HG03025 (cell line): ENCODE data around the gene MIA3.
"Not testable (repeated sequence)": the region's sequence is repeated elsewhere in the genome, so short reads cannot be mapped to it uniquely, and the experiment has no call there.

ENCODE experiments used
- ATAC-seq: cut with Tn5 transposase; IDR thresholded peaks from one replicate; pipeline ENCODE4 v1.9.1; 2021; ENCODE audit warnings: mild to moderate bottlenecking, moderate library complexity; ENCODE audit not compliant: unreplicated experiment, low FRiP score

The MIA3 gene, protein sequence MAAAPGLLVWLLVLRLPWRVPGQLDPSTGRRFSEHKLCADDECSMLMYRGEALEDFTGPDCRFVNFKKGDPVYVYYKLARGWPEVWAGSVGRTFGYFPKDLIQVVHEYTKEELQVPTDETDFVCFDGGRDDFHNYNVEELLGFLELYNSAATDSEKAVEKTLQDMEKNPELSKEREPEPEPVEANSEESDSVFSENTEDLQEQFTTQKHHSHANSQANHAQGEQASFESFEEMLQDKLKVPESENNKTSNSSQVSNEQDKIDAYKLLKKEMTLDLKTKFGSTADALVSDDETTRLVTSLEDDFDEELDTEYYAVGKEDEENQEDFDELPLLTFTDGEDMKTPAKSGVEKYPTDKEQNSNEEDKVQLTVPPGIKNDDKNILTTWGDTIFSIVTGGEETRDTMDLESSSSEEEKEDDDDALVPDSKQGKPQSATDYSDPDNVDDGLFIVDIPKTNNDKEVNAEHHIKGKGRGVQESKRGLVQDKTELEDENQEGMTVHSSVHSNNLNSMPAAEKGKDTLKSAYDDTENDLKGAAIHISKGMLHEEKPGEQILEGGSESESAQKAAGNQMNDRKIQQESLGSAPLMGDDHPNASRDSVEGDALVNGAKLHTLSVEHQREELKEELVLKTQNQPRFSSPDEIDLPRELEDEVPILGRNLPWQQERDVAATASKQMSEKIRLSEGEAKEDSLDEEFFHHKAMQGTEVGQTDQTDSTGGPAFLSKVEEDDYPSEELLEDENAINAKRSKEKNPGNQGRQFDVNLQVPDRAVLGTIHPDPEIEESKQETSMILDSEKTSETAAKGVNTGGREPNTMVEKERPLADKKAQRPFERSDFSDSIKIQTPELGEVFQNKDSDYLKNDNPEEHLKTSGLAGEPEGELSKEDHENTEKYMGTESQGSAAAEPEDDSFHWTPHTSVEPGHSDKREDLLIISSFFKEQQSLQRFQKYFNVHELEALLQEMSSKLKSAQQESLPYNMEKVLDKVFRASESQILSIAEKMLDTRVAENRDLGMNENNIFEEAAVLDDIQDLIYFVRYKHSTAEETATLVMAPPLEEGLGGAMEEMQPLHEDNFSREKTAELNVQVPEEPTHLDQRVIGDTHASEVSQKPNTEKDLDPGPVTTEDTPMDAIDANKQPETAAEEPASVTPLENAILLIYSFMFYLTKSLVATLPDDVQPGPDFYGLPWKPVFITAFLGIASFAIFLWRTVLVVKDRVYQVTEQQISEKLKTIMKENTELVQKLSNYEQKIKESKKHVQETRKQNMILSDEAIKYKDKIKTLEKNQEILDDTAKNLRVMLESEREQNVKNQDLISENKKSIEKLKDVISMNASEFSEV (N-terminal part only)

DNA sequence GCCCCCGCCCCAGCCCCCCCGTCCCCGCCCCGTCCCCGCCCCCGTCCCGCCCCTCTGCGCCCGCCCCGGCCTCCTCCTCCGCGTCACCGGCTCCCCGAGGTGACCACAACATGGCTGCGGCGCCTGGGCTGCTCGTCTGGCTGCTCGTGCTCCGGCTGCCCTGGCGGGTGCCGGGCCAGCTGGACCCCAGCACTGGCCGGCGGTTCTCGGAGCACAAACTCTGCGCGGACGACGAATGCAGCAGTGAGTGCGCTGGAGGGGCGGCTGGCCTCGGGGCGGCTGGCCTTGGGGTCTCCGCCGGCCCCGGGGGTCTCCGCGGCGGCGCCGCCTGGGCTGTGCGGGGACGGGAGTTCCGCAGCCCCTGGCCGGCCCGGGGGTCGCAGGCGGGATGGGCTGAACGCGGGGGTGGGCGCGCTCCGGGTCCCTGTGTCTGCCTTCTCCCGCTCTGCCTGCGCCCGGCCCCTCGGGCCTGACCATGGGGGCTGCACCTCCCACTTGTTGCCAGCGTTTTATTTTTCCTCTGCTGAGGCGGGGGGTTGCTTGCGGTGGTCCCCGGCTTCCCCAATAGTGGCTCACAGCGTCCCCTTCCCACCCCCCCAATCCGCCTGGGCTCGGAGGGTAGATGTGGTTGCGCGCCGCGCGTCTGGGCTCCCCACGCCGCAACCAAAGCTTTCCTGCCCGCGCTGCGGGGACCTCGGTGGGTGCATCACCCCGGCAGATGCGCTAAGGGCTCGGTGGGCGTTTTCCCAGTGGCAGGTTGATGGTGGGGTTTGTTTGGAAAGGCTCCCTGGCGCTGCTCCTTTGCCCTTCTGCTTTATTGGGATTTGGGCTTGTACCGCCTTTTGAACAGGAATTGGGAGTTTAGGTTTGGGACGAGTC is at the start of gene MIA3:
Gene MIA3 (plus strand): TSS at position 97 of the 879 bp plus-strand sequence. CDS start 14 bp downstream, at position 111.
- ATAC-seq: peak; percentile 55

DNA sequence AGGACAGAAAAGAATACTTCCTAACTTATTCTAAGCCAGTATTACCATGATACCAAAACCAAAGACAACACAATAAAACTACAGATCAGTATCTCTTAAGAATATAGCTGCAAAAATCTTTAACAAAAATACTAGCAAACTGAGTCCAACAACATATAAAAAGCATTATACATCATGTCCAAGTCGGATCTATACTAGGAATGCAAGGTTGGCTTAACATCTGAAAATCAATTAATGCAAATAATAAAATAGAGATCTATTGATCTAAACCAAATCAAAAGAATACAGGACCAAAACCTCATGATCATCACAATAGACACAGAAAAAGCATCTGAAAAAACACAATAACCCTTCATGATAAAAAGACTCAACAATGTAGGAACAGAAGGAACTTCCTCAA is 47.1 kb upstream of the MIA3 start:
- no peak for ATAC-seq

DNA sequence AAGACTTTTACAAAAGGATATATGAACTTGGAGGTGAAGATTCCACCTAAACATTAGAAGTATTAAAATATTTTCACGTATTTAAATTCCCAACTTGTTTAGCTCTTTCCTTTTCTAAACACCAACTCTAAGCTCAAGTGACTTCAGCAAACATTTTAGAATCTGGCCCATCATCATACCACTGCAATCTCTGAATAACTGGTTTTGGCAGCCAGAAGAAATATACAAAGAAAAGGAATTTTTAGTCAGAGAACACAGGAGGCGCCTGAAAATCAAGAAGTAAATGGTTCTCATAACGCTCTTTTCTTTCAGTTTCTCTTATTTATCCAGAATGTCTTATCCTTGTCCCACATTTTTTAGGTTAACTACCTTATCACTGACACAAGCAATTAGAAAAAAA is 38.6 kb upstream of the MIA3 start:
- no peak for ATAC-seq

DNA sequence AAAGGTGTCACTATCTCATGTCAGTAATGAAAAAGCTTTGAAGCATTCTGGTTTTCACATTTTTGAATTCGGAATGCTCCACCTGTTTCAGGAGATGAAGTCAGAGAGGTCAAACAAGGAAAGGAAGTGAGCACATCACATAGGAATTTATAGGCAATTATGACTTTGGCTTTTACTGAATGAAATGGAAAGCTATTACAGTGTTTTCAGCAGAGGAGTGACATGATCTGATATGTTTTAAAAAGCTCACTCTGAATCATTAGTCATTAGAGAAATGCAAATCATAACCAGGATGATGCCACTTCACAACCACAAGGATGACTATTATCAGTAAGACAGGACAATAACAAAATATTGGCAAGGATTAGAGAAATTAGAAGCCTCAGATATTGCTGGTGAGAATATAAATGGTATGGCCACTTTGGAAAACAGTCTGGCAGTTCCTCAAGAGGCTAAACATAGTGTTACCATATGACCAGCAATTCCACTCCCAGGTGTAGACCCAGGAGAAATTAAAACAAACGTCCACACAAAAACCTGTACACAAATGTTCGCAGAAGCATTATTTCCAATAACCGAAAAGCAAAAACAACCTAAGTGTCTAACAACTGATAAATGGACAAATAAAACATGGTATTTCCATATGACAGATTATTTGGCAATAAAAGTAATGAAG is 35.7 kb upstream of the MIA3 start:
- ATAC-seq: no peak

DNA sequence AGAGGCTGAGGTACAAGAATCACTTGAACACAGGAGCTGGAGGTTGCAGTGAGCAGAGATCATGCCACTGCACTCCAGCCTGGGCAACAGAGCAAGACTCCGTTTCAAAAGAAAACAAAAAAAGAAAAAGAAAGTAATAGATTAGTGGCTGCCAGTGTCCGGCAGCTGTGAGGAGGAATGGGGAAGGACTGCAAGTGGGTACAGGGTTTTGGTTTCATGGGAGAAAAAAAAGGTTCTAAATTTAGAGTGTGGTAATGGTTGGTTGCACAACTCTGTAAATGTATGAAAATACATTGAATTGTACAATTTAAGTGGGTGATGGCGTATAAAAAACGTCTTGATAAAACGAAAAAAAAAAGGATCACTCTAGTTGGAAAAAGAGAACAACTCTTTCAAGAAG is 34.8 kb upstream of the MIA3 start:
- ATAC-seq: peak; percentile 95

DNA sequence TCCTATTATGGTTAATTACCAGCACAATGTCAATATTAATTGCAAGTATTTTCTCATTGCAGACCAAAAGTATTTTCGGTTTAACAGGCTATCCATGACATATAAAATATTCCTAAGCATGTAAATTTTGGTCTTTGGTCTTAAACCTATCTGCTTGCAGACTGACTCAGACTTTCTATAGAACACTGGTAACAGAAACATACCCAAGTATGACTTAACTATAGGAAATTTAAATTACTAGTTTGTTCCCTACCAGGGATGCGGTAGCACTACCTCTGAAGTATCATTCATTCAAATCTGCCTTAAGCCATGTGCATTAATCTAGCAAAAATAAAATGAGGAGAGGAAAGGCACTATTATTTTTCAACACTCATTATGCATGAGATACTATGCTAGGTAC is 31.1 kb upstream of the MIA3 start:
- ATAC-seq: no peak

DNA sequence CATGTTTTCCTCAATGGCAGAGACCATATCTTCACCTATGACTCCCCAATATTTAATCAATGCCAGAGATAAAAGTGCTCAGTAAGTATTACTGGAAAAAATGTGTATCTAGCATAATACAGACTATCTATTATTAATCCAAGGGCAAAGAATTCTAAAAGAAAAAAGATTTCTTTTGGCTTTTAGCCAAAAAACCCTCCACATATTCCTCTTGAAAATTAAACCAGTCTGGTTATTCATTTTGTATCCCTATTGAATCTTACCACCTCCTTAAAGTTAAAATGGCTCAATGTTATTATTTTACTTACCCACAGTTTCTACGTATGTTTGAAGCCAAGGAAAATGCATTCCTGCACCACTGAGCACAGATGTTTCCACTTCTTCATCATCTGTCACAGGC is 29.8 kb upstream of the MIA3 start:
- no peak for ATAC-seq

DNA sequence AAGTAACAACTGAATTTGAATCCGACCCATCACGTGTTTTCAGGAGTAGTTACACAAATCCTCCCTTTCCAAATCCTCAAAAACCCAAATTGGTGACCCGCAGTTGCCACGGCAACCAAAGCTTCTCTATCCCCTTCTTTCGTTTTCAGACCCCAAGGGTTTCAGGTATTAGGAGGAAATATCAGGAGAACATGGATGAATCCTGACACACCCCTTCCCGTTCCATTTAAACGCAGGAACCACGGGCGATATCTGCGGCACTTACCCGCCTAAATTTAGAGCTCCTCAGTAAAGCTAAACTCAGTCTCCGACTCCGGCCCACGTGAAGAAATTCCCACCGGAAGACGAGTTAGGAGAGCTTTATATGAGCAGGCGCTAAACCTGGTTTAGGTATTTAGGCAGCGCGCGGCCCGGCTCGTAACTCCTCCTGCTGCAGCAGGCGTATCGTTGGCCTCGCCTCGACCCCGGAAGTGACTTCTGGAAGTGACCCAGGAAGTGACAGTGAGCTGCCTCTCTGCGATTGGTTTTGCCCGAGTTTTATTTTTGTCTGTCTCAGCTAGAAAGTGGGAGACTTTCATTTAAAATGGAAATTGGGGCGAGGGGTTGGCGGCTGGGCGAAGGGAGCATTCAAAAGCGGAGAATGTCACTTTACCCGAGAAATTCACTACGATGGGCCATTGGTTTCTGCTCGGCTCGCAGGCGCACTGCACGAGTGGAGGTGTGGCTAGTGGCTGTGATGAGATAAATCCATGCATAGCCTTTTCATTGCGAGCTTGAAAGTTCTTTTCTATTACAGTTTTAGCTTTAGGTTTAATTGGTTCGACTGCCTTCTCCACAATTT is 28.2 kb upstream of the MIA3 start, which contains the start of gene TAF1A:
Gene TAF1A (minus strand): TSS at position 472 of the 841 bp plus-strand sequence.
- peak; percentile 99 for ATAC-seq

DNA sequence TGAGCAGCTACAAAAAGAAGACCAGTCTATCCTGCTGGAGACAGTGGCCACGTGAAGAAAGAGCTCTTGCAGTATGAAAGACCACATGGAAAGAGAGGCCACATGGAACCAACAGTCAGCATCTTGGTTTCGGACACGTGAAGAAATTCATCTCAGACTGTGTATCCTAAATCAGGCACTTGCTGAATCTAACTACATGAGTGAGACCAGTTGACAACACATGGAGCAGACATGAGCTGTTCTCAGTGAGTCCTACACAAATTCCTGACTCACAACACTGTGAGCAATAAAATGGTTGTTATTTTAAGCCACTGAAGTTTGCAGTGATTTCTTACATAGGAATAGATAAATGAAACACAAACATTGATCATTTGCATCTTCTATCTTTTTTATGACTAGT is 25.7 kb upstream of the MIA3 start:
- ATAC-seq: no peak

DNA sequence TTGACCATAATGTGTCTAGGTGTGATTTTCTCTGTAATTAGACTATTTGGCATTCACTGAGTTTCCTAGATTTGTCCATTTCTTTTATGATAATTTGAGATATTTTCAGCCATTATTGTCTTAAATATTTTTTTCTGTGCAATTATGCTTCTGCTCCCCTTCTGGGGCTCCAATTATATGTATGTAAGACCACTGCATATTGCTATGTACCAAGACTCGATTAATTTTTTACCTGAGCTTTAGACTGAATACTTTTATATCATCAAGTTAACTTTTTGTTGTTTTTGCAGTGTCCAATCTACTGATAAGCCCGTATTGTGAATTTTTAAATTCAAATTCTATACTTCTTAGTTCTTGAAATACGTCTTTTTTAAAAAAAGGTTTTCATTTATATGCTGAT is 23.1 kb upstream of the MIA3 start:
- ATAC-seq: no peak

DNA sequence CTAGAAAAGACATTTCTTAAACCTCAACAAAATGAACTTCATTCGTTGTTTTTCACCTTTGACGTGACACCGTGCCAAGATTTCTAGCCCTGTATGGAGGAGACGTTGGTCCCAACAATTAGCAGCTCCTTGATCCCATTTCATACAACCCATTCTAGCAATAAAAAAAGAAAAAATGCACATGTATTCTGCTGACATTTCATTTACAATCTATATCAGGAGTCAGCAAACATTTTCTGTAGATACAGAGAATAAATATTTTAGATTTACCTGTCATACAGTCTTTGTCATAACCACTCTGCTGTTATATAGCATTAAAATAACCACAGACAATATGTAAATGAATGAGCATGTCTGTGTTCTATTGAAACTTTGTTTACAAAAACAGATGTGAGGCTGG is 21.2 kb upstream of the MIA3 start:
- no peak for ATAC-seq

DNA sequence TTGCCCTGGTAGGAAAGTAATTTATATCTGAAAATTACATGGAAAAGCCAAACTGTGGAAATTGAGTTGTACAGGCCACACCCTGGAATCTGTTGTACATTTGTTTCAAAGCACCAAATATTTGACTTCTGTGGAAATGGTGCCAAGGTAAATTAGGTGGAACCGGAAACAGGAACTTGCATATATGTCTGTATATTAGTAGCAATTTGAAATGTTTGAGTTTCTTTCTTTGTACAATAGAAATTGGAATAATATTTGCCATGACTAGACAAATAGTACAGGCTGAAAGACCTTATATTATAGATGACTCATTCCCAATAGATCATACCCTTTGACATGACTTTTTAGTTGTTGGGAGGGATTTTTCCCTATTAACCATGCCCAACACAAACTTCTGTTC is 17.6 kb upstream of the MIA3 start:
- no peak for ATAC-seq

DNA sequence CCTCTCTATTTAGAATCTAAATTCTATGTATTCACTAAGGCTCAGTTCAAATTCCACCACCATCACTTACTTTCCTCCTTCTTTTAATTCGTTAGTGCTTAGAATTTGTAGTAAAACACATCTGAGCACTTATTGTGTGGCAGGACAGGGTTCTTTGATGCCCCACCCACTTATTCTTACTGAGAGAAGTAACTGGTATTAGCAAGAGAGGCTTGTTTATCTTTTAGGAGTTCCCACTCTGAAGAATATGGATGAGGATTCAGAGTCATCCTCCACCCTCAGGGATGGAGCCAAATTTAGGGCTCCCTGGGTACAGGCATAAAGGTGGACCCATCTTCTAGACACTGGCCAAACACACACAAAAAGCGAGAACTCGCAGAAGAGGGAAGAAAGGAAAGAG is 16.6 kb upstream of the MIA3 start:
- ATAC-seq: no peak

DNA sequence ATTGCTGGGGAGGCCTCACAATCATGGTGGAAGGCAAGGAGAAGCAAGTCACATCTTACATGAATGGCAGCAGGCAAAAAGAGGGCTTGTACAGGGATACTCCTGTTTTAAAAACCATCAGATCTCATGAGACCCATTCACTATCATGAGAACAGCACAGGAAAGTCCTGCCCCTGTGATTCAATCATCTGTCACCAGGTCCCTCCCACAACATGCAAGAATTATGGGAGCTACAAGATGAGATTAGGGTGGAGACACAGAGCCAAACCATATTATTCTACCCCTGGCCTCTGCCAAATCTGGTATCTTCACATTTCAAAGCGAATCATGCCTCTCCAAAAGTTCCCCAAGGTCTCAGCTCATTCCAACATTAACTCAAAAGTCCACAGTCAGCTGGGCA is 11.1 kb upstream of the MIA3 start:
- ATAC-seq: no peak

DNA sequence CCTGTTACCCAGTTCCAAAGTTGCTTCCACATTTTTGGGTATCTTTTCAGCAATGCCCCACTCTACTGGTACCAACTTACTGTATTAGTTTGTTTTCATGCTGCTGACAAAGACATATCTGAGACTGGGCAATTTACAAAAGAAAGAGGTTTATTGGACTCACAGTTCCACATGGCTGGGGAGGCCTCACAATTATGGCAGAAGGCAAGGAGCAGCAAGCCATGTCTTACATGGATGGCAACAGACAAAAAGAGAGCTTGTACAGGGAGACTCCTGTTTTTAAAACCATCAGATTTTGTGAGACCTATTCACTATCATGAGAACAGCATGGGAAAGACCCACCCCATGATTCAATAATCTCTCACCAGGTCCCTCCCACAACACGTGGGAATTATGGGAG is 8.8 kb upstream of the MIA3 start:
- not testable (repeated sequence) for ATAC-seq

DNA sequence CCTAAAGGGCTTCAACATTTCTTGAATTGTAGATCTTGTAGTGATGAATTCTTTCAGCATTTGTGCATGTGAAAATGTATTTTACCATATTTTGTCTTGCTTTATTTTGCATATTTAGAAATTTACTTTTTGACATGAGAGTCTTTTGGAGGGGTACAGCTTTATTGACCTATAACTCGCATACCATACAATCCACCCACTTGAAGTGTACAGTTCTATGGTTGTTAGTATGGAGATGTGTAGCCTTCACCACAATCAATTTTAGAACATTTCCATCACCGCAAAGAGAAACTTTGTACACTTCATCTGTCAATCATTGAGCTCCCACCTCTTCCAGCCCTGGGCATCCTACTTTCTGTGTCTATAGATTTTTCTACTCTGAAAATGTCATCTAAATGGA is 7.2 kb upstream of the MIA3 start:
- no peak for ATAC-seq

DNA sequence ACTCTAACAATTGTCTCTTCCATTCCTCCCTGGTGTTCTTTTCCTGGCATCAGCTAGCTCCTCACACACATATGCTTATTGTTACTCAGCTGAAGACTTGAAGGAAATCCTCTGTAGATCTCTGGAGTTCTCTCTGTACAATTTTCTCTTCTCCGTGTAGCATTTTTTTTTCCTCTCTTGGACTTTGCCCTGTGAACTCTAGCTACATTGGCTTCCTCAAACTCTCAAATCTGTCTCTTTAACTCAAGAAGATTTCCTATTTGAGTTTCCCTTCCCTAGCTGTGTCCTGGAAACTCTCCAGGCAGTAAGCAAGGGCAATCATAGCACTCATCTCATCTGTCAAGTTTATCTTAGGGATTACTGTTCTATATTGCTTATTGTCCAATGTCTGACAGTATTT is 4.3 kb upstream of the MIA3 start:
- no peak for ATAC-seq

DNA sequence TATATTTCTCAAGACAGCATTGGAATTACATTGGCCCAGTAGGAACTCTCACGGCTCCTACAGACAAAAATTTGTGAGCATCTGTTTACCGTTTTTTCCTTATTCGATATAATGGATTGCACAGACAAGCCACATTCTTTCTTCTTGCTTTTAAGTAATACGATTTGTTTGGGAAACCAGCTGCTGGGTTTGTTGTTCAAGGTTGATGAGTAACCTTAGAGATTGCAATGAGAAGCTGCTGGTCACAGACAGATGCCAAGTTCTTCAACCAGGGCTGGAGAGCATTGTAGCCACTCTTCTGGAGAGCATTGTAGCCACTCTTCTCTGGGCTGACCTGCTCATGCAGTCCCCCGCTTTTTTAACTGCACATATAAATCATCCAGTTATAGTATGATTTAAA is 1.4 kb upstream of the MIA3 start:
- ATAC-seq: no peak
